LNCAP (cell line): ENCODE results near the gene KCNIP2.

Experiments used
- TF ChIP-seq, protein P1 (sequence below): fragments of 450-650 bp; IDR thresholded peaks from 2 replicates; pipeline ENCODE4 v1.5.1; 2017; ENCODE audit warnings: mild to moderate bottlenecking

Gene KCNIP2

DNA sequence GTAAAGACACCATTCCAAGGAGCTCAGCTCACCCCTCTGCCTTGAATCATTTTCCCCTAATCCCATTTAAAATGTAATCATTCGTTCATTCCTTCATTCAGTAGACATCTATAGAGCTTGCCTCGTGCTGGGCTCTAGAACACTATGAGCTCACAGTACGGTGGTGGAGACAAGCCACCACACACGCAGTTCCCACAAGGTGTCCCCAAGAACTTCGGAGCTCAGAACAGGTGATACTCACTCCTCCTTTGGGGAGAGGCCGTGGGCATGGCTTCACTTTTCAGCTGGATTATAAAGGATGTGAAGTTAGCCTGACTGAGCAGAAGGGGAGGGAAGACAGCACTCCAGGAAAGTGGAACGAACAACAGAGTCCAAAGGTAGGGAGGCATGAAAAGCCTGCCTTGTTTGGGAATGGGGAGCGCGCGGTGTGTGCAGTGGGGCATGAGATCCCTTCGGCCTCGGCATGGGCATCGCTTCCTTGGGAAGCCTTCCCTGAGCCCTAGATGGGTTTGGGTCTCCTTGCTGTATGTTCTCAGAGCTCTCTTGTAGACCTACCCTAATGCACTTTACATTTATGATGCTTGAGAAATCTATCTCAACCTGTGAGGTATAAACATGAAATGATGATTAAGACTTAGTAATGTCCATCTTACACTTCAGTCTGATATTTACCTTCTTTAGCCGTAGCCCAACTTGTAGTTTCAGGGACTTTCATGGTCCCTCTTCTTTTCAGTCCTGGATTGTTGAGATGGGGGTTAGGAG is 24.5 kb downstream of the KCNIP2 start:
- TF ChIP-seq, protein P1, sequence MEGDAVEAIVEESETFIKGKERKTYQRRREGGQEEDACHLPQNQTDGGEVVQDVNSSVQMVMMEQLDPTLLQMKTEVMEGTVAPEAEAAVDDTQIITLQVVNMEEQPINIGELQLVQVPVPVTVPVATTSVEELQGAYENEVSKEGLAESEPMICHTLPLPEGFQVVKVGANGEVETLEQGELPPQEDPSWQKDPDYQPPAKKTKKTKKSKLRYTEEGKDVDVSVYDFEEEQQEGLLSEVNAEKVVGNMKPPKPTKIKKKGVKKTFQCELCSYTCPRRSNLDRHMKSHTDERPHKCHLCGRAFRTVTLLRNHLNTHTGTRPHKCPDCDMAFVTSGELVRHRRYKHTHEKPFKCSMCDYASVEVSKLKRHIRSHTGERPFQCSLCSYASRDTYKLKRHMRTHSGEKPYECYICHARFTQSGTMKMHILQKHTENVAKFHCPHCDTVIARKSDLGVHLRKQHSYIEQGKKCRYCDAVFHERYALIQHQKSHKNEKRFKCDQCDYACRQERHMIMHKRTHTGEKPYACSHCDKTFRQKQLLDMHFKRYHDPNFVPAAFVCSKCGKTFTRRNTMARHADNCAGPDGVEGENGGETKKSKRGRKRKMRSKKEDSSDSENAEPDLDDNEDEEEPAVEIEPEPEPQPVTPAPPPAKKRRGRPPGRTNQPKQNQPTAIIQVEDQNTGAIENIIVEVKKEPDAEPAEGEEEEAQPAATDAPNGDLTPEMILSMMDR: no peak

DNA sequence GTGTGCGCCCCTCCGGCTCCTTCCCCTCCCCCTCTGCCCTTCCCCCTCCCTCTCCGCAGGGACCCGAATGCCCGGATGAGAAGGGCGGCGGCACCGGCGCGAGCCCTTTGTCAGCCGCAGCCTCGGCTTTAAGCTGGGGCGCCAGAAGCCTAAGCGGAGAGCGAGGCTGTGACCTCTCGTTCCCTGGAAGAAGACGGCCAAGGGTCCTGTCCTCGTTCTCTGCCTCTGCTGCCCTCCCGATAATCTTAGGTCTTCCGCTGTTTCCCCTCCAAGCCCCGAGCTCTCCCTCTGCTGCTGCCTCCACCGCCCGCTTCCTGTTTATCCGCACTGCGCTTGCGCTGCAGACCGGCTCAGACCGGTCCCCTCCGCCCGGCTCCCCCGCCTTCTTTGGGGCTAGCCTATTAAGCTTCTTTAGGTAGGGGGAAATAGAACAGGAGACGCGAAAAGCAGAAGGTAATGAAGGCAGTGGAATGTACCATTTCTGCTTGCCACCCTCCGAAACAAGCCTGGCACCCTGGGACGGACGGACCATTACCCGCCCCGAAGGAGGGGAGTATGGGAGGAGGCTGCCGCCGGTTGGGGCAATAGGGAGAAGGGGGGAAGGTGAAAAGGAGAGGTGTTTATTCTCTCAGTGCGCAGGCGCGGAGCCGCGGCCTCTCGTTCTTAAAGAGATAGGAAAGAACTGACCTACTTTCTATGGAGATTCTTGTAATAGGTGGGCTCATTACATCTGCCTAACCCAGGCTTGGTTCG is 25.3 kb downstream of the KCNIP2 start, which contains the start of gene OGA:
Gene OGA (minus strand): TSS at position 326 of the 753 bp plus-strand sequence. CDS start 422 bp downstream, outside the sequence.
- TF ChIP-seq, protein P1: no peak

DNA sequence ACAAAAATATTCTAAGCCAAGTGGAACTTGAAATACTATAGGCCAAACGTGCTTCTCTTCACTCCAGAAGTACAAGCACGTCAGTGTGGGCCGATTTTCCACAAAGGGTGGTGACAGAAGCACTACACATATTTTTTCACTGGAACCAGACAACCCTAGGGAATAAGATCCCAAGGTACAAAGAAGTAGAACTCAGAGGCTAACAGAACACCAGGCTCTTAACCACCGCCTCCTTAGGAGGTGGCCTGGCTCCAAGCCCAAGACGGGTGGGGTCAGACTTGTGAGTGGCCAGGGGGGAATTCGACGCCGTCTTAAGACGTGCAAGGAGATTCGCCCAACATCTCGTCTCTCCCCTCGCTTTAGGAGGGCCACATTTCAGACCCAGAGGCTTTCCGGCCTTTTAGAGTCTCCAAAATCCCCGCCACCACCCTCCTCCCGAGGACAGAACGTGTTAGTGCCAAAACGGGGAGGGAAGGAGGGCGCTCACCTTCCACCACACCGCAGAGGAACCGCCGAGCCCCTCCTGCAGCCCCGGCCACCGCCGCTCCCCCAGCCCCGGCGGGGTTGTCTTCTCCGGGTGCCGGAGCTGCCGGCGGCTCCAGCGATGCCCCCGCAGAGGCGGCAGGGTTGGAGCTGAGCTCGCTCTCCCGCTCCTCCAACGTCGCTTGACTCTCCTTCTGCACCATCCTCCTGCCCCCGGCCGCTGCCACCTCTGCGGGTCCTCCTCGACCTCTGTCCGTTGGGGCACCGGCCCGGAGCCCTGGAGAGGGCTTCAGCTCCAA is 26.1 kb downstream of the KCNIP2 start:
- TF ChIP-seq, protein P1: no peak

DNA sequence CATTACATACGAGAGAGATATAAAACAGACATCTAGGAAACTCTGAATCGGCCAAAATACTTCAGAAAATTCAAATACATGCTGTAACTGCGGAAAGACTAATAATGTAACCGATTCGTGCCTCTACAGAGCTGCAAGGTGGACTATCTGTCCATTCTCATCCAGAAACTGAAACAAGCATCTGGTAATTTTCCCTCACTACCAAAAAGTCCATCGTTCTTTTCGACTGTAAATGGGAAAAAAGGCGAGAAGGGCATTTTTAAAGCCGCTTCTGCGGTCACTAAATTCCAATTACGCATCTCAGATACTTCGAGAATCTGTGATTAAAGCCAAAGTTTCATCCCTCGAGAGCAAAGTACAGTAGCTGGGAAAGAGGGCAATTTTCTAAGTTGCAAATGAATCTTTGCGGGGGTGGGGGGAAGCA is 26.7 kb downstream of the KCNIP2 start:
- TF ChIP-seq, protein P1: no peak

DNA sequence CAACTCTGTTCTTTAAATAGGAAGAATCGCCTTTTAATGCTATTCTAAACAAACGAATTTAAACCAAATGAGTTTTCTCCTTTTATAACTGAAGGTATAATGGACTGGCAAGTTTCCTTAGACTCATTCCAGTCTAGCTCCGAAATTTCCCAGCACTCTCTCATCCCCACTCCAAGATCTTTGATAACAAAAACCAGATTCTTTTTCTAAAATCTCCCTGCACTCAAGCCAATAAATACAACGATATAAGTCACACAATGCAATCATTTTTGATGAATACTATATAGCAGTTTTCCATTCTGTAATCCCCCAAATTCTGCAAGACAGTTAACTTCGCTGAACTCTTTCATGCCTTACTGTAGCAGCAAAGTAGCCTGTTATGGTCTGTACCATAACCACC is 27.2 kb downstream of the KCNIP2 start:
- TF ChIP-seq, protein P1: no peak

DNA sequence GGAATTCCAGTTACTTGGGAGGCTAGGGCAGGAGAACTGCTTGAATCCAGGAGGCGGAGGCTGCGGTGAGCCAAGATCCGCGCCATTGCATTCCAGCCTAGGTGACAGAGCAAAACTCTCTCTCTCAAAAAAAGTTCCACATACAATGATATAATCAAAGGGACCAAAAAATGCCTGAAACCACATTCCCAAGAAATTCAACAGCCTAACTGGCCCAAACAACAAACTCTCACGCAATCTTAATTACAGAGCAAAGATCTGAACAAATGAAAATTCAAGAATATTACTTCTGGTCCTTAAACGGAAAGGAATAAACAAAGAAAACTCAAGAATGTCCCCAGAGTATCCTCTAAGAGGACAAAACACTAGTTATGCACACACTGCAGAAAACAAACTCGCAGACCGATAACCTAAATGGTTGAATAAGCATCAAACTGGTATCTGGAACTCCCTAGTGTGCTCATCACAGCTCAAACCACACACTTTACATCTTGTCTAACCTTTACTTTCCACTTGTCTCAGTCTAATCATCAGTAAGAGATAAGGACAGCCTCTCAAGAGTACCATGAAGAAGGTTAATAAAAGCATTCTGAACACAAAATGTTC is 29.0 kb downstream of the KCNIP2 start:
- TF ChIP-seq, protein P1: no peak

DNA sequence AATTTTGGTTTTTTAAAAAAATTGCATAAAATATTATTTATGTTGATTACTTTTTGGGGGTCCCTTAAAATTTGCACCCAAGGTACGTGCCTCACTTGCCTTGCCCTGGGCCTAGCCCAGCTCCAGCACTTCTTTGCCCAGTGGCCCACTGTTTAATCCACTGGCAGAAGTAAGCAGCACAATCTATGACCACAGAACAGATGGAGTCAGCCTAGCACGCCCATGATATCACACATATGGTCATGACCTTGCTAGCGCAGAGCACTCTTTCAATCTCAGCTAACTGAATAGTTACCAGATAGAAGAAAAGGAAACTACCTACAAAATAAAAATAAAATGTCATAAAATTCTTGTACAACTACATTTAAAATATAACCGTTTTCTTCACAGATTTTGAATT is 31.0 kb downstream of the KCNIP2 start:
- TF ChIP-seq, protein P1: no peak
